Measurements from ENCODE around the gene CDC73.

- TF ChIP-seq, protein P1, sequence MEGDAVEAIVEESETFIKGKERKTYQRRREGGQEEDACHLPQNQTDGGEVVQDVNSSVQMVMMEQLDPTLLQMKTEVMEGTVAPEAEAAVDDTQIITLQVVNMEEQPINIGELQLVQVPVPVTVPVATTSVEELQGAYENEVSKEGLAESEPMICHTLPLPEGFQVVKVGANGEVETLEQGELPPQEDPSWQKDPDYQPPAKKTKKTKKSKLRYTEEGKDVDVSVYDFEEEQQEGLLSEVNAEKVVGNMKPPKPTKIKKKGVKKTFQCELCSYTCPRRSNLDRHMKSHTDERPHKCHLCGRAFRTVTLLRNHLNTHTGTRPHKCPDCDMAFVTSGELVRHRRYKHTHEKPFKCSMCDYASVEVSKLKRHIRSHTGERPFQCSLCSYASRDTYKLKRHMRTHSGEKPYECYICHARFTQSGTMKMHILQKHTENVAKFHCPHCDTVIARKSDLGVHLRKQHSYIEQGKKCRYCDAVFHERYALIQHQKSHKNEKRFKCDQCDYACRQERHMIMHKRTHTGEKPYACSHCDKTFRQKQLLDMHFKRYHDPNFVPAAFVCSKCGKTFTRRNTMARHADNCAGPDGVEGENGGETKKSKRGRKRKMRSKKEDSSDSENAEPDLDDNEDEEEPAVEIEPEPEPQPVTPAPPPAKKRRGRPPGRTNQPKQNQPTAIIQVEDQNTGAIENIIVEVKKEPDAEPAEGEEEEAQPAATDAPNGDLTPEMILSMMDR (IDR thresholded peaks at IDR 0.05; ENCODE audit: extremely low read depth in 1 of 2, insufficient read depth in 1 of 2, low read depth in 1 of 2, low read length in 2 of 2) = no peak
- no peak for TF ChIP-seq FOS (IDR thresholded peaks at IDR 0.05; ENCODE audit: borderline replicate concordance, insufficient read depth, low read length)
- TF ChIP-seq POLR2A (IDR thresholded peaks at IDR 0.05; ENCODE audit: low read depth, low read length) = no peak
- no peak for TF ChIP-seq EZH2 (IDR thresholded peaks at IDR 0.05; ENCODE audit: borderline replicate concordance, low read depth, low read length, severe bottlenecking)
- no peak for TF ChIP-seq MAX (IDR thresholded peaks at IDR 0.05; ENCODE audit: insufficient read depth, insufficient read length)
- no peak for TF ChIP-seq GATA2 (IDR thresholded peaks at IDR 0.05; ENCODE audit: insufficient read depth, insufficient read length, low read depth, low read length)
- no peak for TF ChIP-seq POLR2AphosphoS5 (IDR thresholded peaks at IDR 0.05; ENCODE audit: insufficient read depth, low read depth, low read length)
- TF ChIP-seq MYC (IDR thresholded peaks at IDR 0.05; ENCODE audit: low read depth, low read length) = no peak
These were observed 8.4 kb upstream of the CDC73 start for GRCh38 chr1:193113258-193113991.
